ENCODE results near the gene UBL4A.

UBL4A gene

DNA sequence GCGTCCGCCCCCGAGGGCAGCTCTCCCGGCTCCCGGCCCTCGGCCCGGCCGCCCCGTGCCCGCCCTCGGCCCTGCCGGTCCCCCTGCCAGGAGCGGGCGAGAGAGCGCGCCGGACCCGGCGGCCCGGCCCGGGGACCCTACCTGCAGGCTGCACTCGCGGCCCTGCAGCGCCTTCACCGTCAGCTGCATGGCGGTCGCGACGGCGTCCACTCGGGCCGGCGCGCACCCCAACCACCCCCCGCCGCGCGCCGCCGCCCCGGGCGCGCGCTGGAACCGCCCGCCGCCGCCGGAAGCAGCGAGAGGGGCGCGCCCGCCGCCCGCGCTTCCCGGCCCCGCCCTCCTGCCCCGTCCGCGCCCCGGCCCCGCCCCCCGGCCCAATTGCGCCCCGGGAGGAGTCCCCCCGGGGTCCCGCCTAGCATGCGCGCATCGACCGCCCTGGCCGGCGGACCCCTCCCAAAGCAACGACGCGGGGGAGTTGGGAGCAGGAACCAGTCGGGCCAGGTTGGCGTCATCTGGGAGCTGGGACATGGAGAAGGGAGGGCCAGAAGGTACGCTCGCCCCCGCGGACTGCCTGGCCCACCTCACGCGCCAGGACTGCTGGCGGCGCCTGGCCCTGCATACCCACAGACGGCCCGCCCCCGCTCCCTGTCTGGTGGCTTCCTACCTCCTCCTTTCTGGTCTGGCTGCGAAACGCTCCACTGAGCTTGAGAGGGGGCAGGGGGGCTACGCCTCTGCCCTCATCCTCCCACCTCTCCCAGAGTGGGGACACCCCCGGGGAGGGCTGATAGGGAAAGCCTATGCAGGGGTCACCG lies at the start of gene UBL4A:
TSS of gene UBL4A (minus strand) at position 220 of the 812 bp plus-strand sequence. CDS start at position 189, 31 bp downstream.
- DNase-seq: peak; percentile 36 to 47

GRCh38 chrX:154535892-154536291 lies 49.5 kb upstream of the UBL4A start:
- DNase-seq: no peak

DNA sequence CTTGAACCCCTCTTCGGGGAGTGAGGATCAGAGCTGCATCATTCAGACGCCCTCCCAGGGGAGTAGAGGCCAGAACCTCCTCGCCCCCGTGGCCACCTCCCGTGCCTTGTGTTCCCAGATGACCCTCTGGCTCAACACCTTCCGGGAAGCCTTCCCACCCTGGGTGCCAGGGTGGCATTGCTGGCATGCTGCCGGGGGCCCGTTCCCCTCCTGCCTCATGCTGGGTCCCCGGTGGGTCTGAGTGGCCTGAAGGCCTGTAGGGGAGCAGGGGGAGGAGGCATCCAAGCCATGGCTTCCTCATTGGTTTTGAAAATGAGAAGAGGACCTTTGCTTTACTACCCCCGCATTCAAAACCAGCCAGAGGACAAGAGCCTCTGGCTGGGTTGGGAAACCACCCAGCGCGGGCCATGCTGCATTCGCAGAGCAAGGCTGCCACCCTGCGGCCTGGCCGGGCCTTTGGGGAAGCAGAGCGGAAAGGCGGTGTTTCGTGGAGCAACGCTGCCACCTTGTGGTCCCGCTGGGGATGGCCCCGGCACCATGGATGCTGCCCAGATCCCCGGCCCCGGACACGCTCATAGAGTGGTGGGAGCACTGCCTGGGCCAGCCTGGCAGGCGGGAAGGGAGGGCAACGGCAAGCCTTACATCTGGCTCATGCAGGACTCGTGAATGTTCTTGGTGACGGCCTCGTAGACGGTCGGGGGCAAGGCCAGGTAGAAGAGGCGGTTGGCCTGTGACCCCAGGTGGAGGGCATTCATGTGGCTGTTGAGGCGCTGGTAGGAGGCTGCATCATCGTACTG lies 48.3 kb upstream of the UBL4A start:
- peak; percentile 79 to 96 for DNase-seq

DNA sequence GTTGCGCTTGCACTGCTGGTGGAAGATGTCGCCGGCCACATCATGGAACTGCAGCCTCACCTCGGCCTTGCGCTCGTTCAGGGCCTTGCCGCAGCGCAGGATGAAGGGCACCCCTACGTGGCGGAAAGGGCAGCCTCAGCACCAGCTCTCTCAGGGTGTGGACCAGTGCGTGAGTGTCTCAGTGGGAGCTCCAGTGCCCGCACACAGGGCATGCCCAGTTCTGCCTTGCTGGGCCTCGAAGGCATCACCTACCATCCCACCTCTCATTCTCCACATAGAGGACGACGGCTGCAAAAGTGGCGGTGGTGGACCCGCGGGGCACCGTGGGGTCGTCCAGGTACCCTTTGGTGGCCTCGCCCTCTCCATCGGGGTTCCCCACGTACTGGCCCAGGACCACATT lies 46.3 kb upstream of the UBL4A start:
- DNase-seq: no peak

- no peak for DNase-seq
These were observed 45.2 kb upstream of the UBL4A start for GRCh38 chrX:154531626-154532025.

- DNase-seq: no peak
These were observed 43.9 kb upstream of the UBL4A start for GRCh38 chrX:154530286-154530685.

DNA sequence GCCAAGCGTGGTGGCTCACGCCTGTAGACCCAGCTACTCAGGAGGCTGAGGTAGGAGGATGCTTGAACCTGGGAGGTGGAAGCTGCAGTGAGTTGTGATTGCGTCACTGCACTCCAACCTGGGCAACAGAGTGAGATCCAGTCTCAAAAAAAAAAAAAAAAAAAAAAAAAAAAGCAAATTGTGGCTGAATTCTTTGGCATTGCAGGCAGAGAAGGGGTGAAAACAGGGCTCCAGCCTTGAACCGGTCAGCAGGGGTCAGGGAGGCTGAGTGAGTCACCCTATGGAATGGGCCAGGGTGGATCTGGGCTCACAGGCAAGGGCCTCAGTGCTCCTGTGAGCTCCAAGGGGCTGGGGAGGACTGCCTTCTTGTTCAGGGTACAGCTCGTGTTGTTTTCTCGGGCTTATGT lies 42.8 kb upstream of the UBL4A start:
- no peak for DNase-seq

DNA sequence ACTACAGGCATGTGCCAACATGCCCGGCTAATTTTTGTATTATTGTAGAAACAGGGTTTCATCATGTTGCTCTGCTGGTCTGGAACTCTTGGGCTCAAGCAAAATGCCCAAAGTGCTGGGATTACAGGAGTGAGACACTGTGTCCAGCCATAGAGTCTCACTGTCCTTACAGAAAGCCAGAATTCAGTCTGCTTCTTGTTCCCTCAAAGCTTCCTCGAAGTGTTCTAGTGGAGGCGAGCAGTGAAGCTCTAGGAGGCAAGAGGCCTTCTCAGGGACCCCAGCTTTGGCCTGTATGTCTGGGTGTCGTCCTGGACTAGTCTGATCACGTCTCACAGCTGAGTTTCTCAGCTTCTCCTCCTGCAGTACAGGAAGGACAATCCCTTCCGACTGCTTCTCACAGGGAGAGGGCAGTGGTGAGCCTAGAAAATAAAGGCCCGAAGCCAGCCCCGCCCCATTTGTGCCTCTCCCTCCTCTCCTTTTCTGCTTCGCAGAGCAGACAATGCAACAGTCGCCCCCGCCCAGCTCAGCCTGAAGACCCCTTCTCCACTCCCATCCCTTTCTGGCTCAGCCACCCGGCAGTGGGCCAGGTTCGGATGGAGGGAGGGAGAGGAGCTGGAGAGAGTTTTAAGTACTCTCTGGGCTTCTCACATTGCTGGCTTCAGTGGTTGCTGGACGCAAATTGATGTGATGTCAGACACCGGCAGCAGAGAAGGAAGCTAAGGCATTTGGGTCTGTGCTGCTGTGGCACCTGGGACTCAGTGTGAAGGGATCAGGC lies 40.7 kb upstream of the UBL4A start:
- peak in 1 of 2 donors; percentile 42 for DNase-seq

DNA sequence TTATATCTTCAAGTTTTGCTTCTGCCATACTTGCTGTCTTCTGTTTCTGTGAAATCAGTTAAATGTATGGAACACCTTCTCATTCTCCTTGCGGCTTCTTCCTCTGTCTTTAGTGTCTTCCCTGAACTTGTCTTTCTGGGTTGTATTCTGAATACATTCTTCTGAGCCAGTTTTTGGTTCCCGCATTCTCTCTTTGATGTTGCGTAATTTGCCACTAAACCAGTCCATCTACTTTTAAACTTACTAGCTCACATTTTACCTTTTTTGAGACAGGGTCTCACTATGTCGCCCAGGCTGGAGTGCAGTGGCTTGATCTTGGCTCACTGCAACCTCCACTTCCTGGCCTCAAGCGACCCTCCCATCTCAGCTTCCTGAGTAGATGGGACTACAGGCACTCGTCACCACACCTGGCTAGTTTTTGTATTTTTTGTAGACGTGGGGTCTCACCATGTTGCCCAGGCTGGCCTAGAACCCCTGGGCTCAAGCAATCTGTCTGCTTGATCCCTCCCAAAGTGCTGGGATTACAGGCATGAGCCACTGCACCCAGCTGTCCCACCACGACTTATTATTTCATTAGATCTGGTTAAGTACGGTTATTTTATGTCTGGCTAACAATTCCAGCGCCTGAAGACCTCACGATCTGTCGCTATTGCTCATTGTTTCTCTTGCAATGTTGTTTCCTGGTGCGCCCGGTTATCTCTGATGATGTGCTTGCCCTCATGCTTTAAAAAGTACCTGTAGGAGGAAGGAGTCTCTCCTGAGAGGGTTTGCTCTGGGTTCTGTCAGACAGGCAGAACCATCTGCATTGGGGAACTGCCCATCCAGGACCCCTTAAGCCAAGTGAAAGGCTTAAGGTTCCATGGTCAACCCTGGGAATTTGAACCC lies 39.4 kb upstream of the UBL4A start:
- DNase-seq: no peak

DNA sequence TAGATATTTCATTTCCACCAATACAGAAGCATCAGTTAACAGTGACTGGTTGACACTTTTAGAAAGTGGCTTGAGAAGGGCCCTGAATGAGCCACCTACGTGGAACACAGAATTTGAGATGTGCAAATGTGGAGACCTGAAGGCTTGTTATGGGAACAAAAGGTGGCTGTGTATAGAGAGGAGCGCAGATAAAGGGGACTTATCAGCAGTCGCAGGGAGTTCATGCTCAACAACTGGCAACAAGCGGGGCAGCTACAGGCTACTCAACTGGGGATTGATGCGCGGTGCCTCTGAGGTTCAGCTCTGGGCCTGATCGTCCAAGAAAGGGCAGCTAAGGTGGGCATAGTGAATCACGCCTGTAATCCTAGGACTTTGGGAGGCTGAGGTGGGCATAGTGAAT lies 33.0 kb upstream of the UBL4A start:
- DNase-seq: no peak

DNA sequence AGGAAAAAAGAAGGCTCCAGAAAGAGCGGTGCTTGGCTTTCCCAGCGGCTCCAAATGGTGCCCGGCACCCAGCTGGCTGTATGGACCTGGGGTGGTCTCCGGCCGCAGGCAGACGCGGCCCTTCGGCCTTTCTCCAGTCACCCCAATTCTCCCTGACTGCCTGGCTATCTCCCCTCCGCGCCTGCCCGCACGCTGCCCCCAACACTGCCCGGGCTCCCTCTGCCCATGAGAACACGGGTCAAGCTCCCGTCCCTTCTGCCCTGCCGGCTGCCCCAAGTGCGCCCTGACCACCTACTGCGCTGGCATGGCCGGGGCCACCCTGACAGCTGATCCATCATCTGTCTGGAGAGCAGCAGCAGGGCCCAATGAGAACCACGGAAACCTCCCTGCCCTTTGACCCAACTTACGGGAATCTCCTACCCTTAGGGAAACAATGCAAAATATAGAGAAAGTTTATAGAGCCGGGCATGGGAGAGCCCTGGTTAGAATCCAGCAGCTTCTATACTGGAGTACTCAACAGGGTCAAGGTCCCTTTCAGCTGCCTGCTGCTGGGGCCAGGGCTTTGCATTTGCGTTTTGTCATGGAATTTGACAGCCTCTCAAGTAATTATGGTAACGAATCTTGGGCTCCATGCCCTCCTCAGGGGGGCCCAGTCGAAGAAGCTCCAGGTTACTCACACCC lies 30.8 kb upstream of the UBL4A start:
- no peak for DNase-seq

- no peak for DNase-seq
These were observed 30.3 kb upstream of the UBL4A start for GRCh38 chrX:154516656-154517100.

- peak; percentile 89 to 93 for DNase-seq
These were observed 29.7 kb upstream of the UBL4A start, which contains the start of gene FAM3A for GRCh38 chrX:154515966-154516655. TSS of gene FAM3A (minus strand) at chrX:154516232. CDS start at chrX:154515772, 460 bp downstream.

- DNase-seq: no peak
These were observed 28.9 kb upstream of the UBL4A start for GRCh38 chrX:154515090-154515965.

- no peak for DNase-seq
These were observed 27.3 kb upstream of the UBL4A start for GRCh38 chrX:154513716-154514115.

- no peak for DNase-seq
These were observed 26.6 kb upstream of the UBL4A start for GRCh38 chrX:154512879-154513553.

DNA sequence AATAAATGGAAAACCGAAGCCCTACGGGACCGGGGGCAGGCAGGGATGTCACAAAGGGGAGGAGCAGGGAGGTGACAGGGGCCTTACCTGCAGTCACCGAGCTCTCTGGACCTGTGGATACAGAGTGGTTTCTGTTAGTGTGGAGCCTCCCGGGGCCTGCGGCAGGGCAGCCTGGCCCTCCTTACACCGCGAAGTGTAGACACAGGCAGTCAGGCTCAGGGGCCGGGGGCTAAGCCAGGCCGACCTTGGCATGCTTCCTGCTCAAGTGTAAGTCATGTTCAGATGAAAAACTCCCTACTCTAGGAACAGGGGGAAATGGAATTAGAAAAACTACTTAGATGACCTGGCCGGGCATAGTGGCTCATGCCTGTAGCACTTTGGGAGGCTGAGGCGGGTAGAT lies 25.3 kb upstream of the UBL4A start:
- DNase-seq: no peak

DNA sequence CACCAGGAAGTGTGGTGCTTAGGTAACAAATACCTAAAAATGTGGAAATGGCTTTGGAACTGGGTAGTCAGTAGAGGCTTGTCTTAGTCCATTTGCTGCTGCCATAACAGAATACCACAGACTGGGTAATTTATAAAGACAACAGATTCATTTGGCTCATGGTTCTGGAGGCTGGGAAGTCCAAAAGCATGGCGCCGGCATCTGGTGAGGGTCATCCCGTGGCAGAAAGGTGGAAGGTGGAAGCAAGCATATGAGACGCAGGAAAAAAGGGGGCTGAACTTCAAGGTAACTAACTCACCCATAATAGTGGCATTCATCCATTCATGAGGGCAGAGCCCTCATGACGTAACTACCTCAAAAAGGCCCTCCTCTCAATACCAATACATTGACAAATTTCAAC lies 23.0 kb upstream of the UBL4A start:
- DNase-seq: no peak

- no peak for DNase-seq
These were observed 21.9 kb upstream of the UBL4A start for GRCh38 chrX:154508384-154508745.

Data from stimulated activated CD4-positive, alpha-beta T cell treated with anti-CD3 and anti-CD28 coated beads, Interleukin-2, amount 100 ng/mL, for 48 hours (primary cell).